ENCODE results near the gene OR6N2.

The OR6N2 gene

DNA sequence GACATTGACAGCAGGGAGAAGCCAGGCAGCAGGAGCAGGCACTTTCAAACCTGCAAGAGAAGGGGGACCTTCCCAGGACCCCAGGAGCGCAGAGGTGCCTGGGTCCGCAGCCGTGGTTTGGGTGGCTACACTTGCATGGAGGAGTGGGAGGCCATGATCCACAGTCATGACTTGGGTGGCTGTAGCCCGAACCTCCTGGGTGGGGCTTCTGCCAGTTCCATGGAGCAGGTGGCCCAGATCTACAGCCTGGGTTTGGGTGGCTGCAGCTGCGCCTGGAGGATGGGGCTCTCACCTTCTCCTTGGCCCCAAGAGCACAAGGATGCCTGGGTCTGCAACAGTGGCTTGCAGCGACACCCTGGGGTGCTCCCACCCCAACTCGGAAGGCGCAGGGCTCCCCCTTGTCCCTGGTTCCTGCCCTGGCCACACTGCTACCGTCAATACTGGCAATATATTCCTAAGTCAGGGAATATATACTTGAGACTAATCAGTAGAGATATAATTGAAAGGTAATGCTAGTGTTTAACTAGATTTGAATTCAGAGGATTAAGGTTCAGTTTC is 28.8 kb downstream of the OR6N2 start:
- no peak for DNase-seq

DNA sequence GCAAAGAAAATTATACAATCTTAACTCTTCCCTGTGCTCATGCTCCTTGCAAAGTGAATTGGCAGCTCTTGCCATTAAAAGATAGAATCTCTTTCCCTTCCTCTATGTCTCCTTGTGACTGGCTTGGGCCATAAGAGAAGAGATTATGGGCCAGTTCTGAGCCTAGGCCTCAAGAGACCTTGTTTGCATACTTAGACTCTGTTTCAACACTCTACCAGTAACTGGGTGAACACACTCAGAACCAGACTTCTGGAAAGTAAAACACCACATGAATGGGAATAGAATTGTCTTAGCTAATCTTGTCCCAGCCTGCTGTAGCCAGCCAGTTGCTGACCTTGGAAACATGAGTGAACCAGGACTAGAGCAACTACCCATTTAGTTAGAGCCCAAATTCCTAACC is 45.2 kb downstream of the OR6N2 start:
- DNase-seq, result no peak

DNA sequence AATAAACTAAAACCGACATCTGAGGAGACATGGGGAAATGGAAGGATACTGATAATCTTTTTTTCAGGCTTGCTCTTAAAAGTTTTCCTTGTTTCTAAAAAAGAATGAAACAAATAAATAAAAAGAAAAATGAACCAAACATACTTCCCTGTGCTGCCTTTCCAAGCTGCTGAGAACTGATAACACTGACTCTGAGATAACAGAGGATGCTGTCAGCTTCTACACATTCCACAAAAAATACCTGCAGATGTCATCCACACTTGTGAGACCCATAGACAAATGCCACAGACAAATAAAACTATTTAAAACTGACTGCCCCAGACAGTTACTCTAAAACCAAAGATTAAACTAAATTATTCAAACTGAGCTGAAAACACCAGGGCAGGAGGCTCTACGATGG is 48.5 kb downstream of the OR6N2 start:
- DNase-seq, result no peak

DNA sequence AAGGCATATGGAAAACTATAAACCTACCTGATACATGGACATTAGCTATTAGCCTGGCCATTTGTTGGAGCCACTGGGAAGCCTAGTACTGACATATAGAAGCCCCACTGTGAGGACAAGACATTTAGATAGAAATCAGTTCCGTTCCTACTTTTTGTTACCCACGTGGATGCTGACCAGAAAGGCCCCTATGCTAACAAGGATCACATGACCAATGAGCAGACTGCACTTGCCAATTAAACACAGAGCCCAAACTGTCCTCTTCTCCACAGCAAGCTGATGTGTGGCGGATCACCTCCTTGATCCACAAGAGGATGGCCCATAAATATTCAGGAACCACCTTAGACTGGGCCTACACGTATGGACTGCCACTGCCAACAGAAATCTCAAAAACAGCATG is 49.3 kb downstream of the OR6N2 start:
- no peak for DNase-seq

DNA sequence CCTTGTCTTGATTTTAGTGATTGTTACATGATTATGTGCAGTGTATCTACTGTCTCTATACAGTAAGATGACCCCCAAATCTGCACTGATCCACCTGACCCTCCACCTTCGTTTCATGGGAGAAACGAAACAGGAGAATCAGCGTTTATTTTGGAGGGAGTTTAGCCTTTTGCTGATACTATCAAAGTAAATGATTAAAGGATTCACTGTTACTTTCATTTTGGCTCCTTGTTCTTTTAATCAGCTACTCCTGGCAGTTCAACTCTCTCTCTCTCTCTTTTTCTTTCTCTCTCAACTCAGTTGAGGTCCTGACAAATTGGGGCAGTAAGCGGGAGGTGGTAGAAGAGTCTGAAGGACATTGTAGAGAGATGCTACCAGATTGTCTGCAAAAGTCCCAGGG is 50.6 kb downstream of the OR6N2 start:
- DNase-seq, result no peak

DNA sequence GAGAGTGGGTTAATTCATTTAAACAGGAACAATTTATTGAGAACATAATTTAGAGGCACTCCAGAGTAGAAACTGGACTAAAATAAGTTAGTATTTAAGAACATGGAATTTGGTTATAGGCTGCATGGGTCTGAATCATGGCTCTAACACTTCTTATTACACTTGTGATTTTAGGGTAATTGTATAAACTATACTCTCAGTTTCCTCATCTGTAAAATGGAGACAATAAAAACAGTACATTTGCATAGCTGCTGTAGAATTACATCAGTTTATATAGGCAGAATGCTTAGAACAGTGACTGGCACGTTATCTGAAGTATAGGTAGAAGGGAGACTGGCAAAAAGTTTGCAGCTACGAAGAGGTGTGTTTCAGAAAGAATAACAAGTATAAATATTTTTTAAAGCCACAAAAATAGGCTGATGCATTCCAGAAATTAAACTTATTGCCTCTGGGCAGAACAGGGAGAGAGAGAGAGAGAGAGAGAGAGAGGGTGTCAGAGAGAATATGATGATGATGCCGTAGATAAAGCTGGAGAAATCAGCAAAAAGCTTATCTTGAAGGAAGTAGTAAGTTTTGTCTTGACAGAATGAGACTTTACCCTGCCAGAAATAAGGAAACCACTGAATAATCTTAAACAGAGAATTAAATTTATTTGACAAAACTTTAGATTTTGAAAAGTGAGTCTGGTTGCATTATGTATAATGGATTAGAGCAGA is 52.3 kb downstream of the OR6N2 start:
- DNase-seq, result no peak

DNA sequence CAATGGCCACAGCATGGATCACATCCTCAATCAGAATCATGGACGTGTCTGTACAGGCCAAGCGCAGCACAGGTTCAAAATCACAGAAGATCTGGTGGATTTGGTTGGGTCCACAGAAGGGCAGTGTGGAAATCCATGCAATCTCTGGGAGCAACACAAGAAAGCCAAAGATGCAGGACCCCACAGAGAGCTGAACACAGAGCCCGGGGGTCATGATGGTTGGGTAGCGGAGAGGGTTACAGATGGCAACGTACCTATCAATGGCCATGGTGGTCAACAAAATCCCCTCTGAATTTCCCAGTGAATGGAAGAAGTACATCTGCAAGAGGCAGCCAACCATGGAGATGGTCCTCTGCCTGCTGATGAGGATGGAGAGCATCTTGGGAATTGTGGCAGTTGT is 56.6 kb downstream of the OR6N2 start:
- DNase-seq, result no peak

Data from stimulated activated CD4-positive, alpha-beta T cell treated with anti-CD3 and anti-CD28 coated beads, Interleukin-15, amount 100 ng/mL, for 24 hours (primary cell).